GM21390 (cell line): ENCODE results near the gene TMED10.
"Not testable (repeated sequence)": the region's sequence is repeated elsewhere in the genome, so short reads cannot be mapped to it uniquely, and the experiment has no call there.

Experiments
- ATAC-seq: cut with Tn5 transposase; IDR thresholded peaks from one replicate; pipeline ENCODE4 v1.9.1; 2021; ENCODE audit not compliant: unreplicated experiment

Gene TMED10

GRCh38 chr14:75128596-75128990, 47.8 kb downstream of the TMED10 start:
- ATAC-seq: no peak

GRCh38 chr14:75127903-75128595, 48.4 kb downstream of the TMED10 start:
- no peak for ATAC-seq

DNA sequence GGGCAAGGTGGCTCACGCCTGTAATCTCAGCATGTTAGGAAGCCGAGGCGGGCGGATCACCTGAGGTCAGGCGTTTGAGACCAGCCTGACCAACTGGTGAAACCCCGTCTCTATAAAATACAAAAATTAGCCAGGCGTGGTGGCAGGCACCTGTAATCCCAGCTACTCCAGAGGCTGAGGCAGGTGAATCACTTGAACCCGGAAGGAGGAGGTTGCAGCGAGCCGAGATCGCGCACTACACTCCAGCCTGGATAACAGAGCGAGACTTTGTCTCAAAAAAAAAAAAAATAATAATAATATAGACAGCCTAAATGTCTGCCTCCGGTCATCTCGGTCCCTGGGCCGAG, 49.0 kb downstream of the TMED10 start:
- ATAC-seq: not testable (repeated sequence)

- ATAC-seq: peak; percentile 87
Observed at GRCh38 chr14:75126679-75127473, 49.5 kb downstream of the TMED10 start, which contains the start of gene NEK9. Gene NEK9 (minus strand): TSS chr14:75127048. CDS start chr14:75126921, 127 bp downstream.

DNA sequence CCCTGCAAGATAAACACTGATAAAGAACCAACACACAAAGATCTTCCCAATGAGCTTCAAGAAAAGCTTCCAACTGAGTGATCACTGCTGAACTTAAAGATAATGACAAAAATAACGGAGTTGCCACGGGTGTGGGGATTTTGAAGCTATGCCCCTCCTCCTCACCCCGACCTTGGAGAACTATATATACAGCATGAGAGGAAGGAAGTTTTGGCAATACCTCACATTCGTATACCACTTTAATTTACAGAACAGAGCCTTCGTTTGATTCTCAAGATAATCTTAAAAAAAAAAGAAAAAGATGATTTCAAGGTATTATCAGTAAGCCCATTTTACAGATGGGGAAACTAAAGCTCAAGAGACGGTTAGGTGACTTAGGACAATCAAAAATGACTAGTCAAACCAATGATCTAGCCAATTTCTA, 50.3 kb downstream of the TMED10 start:
- ATAC-seq: no peak

- ATAC-seq: no peak
Observed at GRCh38 chr14:75125617-75126016, 50.8 kb downstream of the TMED10 start.

DNA sequence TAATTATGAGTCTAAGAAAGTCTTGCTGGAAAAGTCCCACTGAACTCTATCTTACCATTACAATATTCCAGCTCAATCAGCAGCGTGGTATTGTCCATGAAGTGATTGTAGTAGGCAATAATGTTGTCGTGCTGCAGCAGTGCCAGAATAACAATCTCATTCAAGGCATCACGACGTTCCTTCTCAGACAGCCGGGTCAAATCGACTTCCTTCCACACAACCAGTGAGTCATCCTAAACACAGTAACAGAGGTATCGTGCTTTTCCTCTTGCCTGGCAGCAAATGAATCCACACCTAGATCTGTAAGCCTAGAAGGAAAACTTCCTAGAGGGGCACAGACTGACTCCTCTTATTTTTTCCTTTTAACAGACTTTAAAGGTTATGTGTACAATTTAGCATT, 52.4 kb downstream of the TMED10 start:
- no peak for ATAC-seq

DNA sequence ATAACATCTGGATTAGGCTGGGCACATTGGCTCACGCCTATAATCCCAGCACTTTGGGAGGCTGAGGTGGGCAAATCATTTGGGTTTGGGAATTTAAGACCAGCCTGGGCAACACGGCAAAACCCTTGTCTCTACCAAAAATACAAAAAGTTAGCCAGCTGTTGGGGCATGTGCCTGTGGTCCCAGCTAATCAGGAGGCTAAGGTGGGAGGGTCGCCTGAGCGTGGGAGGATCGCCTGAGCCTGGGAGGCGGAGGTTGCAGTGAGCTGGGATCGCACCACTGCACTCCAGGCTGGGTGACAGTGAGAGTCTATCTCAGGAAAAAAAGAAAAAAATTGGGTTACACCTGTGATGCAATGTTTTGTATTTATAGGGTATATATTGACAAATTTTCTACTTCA, 54.9 kb downstream of the TMED10 start:
- no peak for ATAC-seq

- ATAC-seq: no peak
Observed at GRCh38 chr14:75120541-75121291, 55.7 kb downstream of the TMED10 start.

DNA sequence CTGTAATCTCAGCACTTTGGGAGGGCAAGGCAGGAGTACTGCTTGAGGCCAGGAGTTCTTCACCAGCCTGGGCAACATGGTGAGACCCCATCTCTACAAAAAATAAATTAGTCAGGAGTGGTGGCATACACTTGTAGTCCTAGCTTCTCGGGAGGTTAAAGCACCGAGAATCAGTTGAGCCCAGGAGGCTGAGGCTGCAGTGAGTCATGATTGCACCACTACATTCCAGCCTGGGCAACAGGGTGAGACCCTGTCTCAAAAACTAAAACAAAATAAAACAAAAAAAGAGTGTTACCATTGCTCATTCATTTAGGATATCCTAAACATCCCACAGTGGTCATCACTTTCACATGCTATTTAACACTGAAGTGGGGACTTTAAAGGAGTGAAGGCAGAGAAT, 57.4 kb downstream of the TMED10 start:
- no peak for ATAC-seq

GRCh38 chr14:75113932-75114539, 62.4 kb downstream of the TMED10 start:
- ATAC-seq: no peak

- no peak for ATAC-seq
Observed at GRCh38 chr14:75109877-75110276, 66.5 kb downstream of the TMED10 start.

GRCh38 chr14:75107186-75107585, 69.2 kb downstream of the TMED10 start:
- no peak for ATAC-seq

GRCh38 chr14:75101491-75101890, 74.9 kb downstream of the TMED10 start:
- ATAC-seq: no peak

- ATAC-seq: no peak
Observed at GRCh38 chr14:75098682-75099081, 77.7 kb downstream of the TMED10 start.

DNA sequence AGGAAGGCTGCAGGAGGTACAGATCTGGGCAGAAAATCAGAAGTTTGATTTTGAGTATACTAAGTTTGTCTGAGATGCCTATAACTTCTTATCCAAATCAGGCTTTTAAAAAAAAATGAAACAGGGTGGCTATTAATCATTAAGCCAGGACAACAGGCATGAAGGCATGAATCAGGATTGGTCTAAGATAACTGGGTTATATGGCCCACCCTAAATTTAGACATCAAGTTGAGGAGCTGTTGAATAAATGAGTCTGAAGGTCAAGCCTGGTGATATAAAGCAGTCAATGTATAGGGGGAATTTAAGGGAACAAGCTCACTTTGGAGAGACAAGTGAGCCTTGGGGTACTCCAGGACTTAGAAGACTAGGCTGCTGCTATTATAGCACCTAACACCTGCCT, 78.2 kb downstream of the TMED10 start:
- no peak for ATAC-seq

- no peak for ATAC-seq
Observed at GRCh38 chr14:75096959-75097358, 79.5 kb downstream of the TMED10 start.

DNA sequence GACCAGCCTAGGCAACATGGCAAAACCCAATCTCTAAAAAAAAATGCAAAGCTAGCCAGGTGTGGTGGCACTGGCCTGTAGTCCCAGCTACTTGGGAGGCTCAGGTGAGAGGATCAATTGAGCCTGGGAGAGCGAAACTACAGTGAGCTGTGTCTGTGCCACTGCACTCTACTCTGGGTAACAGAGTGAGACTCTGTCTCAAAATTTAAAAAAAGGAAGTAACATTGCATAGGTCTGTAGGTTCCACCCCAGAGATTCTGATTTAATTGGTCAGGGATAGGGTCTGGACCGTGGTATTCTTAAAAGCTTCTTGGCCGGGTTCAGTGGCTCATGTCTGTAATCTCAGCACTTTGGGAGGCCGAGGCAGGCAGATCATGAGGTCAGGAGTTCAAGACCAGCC, 80.7 kb downstream of the TMED10 start:
- no peak for ATAC-seq

DNA sequence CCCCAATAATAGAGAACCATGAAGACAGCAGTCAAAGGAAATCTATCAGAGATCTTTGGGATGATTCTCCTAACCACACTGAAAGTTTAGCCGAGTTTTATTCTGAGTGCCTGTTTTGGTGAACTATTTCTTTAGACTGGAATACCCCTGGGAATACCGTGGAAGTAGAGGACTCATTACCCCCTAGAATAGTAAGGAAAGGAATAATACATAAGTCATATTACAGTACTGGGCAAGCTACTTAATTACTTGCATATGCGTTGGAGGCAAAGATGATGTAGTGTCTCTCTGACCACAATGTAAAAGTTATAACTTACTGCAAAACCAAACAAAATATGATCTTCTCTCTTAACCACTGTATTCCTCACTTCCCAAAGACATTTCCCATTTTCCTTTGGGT, 81.5 kb downstream of the TMED10 start:
- no peak for ATAC-seq

DNA sequence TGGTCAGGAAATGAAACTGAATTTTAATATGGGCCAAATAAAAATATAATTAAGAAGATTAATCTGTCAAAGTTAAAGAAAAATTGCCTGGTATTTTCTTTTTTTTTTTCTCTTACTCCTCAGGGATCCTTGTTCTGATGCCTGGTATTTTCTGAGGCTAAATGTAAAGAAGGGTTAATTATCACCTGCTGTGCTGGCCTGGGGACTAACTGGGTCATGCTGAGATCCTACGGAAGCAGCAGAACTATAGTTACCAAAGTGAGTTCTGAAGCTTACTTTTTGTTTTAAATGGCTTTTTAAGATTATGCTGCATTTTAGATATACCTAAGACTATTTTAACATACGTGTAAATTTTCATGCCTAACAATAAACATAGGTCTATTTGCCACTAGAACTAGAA, 83.7 kb downstream of the TMED10 start:
- ATAC-seq: no peak

- no peak for ATAC-seq
Observed at GRCh38 chr14:75091251-75091650, 85.2 kb downstream of the TMED10 start.
